Rectal smooth muscle tissue (tissue), 1 donor: ENCODE results near the gene NEK6.
A peak's percentile ranks its signal among the peaks of the same experiment; 100 is the strongest.

ENCODE experiments used
- H3K27ac ChIP-seq: one replicate; pipeline ENCODE4 v1.7.0; 2013; ENCODE audit warnings: low read depth, low read length, inconsistent platforms
- H3K27me3 ChIP-seq: one replicate; pipeline ENCODE4 v1.7.0; 2013; ENCODE audit warnings: low read length; ENCODE audit not compliant: control insufficient read depth, insufficient read depth
- H3K36me3 ChIP-seq: one replicate; pipeline ENCODE4 v1.7.0; 2013; ENCODE audit warnings: low read length; ENCODE audit not compliant: control insufficient read depth, insufficient read depth
- H3K4me1 ChIP-seq: one replicate; pipeline ENCODE4 v1.7.0; 2013; ENCODE audit warnings: low read length; ENCODE audit not compliant: control insufficient read depth, insufficient read depth
- H3K4me3 ChIP-seq: one replicate; pipeline ENCODE4 v1.7.0; 2013; ENCODE audit warnings: low read length
- H3K9ac ChIP-seq: one replicate; pipeline ENCODE4 v1.7.0; 2013; ENCODE audit warnings: low read length

Gene NEK6

DNA sequence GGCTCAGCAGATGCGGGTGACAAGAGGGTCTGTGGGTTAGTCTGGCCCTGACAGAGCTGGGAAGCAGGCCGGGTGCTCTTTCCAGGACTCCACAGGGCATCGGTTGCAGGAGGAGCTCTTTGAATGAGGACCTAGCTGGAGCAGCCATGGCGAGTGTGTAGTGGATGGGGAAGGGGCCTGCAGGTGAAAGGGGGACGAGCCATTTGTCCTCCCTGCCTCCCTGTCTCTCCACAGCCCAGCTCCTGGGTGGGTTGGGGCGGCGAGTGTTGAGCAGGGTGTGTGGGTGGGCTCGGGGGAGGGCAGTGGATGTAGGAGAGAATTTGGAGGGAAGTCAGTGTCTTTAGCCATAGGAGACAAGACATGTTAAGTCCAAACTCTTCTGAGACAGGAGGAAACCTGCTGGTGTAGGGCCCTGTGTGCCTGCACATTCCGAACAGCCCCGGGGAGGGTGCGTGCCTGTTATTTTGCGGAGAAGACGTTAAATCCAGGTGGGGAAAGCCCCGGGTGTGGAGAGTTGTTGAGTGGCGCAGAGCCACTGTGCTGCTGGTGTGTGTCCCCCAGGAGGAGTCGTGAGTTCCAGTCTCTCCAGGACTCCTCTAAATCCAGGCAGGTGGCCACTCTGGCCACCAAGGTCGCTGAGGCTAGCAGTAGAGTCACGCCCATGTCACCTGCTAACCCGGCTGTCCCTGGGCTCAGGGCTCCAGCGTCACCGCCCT, 83.9 kb downstream of the NEK6 start:
- H3K9ac ChIP-seq, result no peak overlapping the region
- no peak overlapping the region for H3K27ac ChIP-seq
- H3K27me3 ChIP-seq, result no peaks in the 10 kb centered on the region
- H3K4me3 ChIP-seq, result no peak overlapping the region
- no peaks in the 10 kb centered on the region for H3K4me1 ChIP-seq
- peaks cover 12% of the 10 kb centered on the region for H3K36me3 ChIP-seq

- no peak overlapping the region for H3K4me3 ChIP-seq
- no peaks in the 10 kb centered on the region for H3K4me1 ChIP-seq
- H3K36me3 ChIP-seq, result peaks cover 11% of the 10 kb centered on the region
- peak overlapping the region; percentile 19 for H3K27ac ChIP-seq
- no peaks in the 10 kb centered on the region for H3K27me3 ChIP-seq
- H3K9ac ChIP-seq, result no peak overlapping the region
Measured at GRCh38 chr9:124342402-124342775, 84.6 kb downstream of the NEK6 start.

GRCh38 chr9:124342776-124343485, 85.2 kb downstream of the NEK6 start:
- peaks cover 12% of the 10 kb centered on the region for H3K36me3 ChIP-seq

DNA sequence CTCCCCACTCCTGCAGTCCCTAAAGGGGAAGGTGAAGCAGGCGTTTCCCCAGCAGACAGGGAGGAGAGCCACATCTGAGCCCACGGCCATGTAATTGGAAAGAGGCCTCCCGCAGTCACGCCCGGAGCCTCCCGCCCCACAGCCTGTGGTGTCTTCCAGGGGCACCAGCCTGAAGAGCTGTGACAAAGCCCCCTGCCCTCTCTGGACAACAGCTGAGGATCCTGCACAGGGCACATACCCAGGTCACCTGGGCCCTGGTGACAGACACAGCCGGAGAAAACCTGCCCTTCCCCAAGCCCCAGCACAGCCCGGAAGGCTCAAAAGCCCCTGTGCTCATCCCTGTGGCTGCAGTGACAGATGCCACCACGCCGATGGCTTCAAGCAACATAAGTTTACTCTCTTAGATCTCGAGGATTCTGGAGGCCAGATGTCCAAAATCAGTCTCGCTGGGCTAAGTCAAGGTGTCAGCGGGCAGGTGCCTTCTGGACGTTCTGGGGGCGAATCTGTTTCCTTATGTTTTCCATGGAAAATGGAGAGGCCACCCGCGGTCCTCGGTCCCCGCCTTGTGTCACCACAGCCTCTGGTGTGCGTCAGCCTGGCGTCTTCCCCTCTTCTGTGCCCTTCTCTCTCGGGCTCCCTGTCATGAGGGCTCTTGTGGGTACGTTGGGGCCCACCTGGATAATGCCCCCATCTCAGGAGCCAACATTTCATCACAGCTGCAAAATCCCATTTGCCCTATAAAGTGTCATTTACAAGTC, 86.0 kb downstream of the NEK6 start:
- Histone ChIP-seq H3K4me3 (peak overlapping the region; percentile 14), H3K9ac (no peak overlapping the region), H3K36me3 (peaks cover 14% of the 10 kb centered on the region), H3K27ac (peak overlapping the region; percentile 59), H3K27me3 (no peaks in the 10 kb centered on the region), H3K4me1 (no peaks in the 10 kb centered on the region)

More at GRCh38 chr9:124342776-124343485, 85.2 kb downstream of the NEK6 start:
- H3K4me1 ChIP-seq, result no peaks in the 10 kb centered on the region
- no peak overlapping the region for H3K9ac ChIP-seq
- H3K27ac ChIP-seq, result peak overlapping the region; percentile 59
- no peaks in the 10 kb centered on the region for H3K27me3 ChIP-seq
- H3K4me3 ChIP-seq, result peak overlapping the region; percentile 14

DNA sequence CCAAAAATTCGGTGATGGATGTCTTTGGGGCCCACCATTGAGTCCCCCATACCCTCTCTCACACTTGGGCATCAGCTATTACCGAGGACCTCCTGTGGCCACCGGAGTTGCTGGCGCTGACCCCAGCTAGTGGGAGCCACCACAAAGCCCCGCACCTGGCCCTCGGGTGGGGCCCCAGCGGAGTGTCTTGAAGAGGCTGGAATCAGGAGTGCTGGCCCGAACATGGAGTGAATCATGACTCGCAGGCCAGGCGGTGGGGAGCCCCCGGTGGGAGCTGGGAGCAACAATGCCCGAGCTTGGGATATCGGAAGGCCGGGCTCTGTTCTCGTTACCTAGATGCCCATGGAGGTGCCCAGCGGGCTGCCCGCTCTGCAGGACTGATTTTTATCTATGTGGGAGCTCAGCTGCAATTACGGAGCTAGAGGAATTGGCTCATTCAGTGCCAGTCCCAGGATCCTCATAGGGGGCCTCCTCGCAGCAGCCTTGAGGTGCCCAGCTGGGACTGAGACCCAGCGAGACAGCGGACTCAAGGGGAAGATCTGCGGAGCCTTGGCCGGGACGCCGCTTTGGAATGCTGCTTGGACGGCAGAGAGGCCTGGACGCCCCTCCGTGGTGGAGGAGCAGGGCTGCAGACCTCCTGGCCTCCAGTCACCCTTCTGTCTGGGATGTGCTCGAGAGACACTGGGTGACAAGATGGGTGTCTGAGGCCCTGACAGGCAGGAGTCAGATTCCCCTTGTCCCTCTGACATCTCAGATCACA, 86.7 kb downstream of the NEK6 start:
- no peak overlapping the region for H3K27ac ChIP-seq
- no peak overlapping the region for H3K4me3 ChIP-seq
- H3K9ac ChIP-seq, result no peak overlapping the region
- no peaks in the 10 kb centered on the region for H3K27me3 ChIP-seq
- H3K36me3 ChIP-seq, result peaks cover 16% of the 10 kb centered on the region
- H3K4me1 ChIP-seq, result no peaks in the 10 kb centered on the region

GRCh38 chr9:124345063-124345462, 87.3 kb downstream of the NEK6 start:
- Histone ChIP-seq H3K27ac (no peak overlapping the region), H3K4me3 (no peak overlapping the region), H3K36me3 (peaks cover 16% of the 10 kb centered on the region), H3K9ac (no peak overlapping the region), H3K27me3 (no peaks in the 10 kb centered on the region), H3K4me1 (no peaks in the 10 kb centered on the region)

GRCh38 chr9:124345751-124346281, 88.1 kb downstream of the NEK6 start:
- H3K36me3 ChIP-seq, result peaks cover 22% of the 10 kb centered on the region
- no peak overlapping the region for H3K27ac ChIP-seq
- no peak overlapping the region for H3K4me3 ChIP-seq
- H3K9ac ChIP-seq, result no peak overlapping the region
- no peaks in the 10 kb centered on the region for H3K27me3 ChIP-seq
- no peaks in the 10 kb centered on the region for H3K4me1 ChIP-seq

- H3K27ac ChIP-seq, result no peak overlapping the region
- peaks cover 27% of the 10 kb centered on the region for H3K36me3 ChIP-seq
Measured at GRCh38 chr9:124346347-124347163, 88.8 kb downstream of the NEK6 start.

DNA sequence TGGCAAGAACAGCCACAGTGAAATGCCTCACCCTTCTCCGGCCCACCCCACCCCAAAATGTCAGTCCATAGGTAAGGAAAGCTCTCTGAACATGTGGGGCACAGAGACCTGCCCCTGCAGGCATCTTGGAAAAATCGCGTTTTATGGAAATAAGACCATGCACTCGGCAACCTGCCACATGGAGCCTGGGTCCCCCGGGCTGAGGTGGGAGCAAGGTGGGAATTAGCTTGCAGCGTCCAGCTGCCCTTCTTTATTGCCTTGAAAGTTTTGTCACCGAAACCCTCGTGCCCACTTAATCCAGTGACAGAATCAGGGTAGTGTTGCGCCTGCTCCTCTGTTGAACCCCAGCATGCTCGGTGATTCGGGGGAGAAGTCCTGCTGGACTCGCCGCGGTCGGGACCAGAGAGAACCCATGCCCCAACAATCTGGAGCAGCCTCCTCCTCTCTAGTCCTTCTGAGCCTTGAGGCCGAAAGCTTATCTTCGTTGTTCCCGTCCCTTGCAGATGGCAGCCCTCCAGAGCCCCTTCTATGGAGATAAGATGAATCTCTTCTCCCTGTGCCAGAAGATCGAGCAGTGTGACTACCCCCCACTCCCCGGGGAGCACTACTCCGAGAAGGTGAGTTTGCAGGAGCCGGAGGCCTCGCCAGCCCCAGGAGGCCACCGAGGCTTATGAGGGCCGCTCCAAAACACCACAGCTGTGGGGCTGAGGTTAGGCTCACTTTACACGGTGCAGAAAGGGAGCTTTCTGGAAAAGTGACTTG, 89.6 kb downstream of the NEK6 start:
- Histone ChIP-seq H3K4me1 (no peaks in the 10 kb centered on the region), H3K27me3 (no peaks in the 10 kb centered on the region), H3K9ac (no peak overlapping the region), H3K27ac (no peak overlapping the region), H3K4me3 (no peak overlapping the region), H3K36me3 (peaks cover 29% of the 10 kb centered on the region)

More at GRCh38 chr9:124346347-124347163, 88.8 kb downstream of the NEK6 start:
- Histone ChIP-seq H3K4me3 (no peak overlapping the region), H3K9ac (no peak overlapping the region), H3K27me3 (no peaks in the 10 kb centered on the region), H3K4me1 (no peaks in the 10 kb centered on the region)

DNA sequence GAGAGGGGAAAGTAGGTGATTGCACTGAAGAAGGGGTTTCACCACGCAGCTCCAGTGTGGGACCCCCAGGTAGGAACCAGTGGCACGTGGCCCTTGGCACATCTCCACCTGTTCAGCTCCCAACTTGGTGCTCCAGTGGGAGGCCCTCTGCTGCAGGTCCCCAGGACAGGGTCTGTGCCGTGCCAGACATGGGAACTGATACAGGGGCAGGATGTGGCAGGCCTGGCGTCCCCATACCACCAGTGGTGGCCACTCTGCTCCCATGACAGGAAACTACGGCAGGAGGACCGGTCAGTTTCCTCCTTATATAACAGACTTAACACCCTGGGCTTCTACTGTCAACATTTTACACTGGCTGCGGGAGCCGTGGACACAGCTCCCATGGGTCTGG, 90.2 kb downstream of the NEK6 start:
- Histone ChIP-seq H3K36me3 (peaks cover 29% of the 10 kb centered on the region), H3K27me3 (no peaks in the 10 kb centered on the region), H3K9ac (no peak overlapping the region), H3K4me3 (no peak overlapping the region), H3K27ac (no peak overlapping the region), H3K4me1 (no peaks in the 10 kb centered on the region)

DNA sequence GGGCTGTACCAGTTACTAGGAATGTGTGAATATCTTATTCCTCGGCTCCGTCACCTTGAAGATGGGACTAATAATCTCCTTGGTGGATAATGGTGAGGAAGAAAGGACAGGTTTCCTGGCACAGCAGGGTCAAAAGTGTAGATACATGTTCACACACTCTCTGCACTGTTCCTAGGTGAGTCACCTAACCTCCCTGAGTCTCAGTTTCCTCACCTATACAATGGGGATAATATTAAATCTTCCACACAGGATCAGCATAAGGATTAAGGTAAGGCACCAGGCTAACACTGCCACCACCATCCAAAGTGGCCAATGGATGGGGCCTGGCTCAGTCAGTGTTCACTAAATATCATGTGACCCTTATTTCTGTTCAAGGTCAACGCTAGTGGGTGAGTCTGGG, 90.6 kb downstream of the NEK6 start:
- Histone ChIP-seq H3K36me3 (peaks cover 33% of the 10 kb centered on the region), H3K9ac (no peak overlapping the region), H3K4me1 (no peaks in the 10 kb centered on the region), H3K4me3 (no peak overlapping the region), H3K27me3 (no peaks in the 10 kb centered on the region), H3K27ac (no peak overlapping the region)
